ENCODE results near the gene ATF7IP. TPM values are rescaled to one million over a fixed set of nuclear protein-coding genes. Genes with fewer than 3 reads are reported as not detected.
A peak's percentile ranks its signal among the peaks of the same experiment; 100 is the strongest.
"Not testable (repeated sequence)": the region's sequence is repeated elsewhere in the genome, so short reads cannot be mapped to it uniquely, and the experiment has no call there.

ATF7IP gene
- total RNA-seq (2013) = 38.0 TPM
- polyA plus RNA-seq (10 to 100 TPM; 16.6 to 51.7 (median 19.2) TPM), polyA minus RNA-seq (28.3 and 34.3 TPM in 2 replicates), total RNA-seq (72.4 to 347 (median 129) reads per million in 11 experiments)

GRCh38 chr12:14365294-14366208 lies at the start of gene ATF7IP:
TSS of gene ATF7IP (plus strand) at chr12:14365682. CDS start at chr12:14423916, 58,234 bp downstream.
- Mint-ChIP-seq H3K4me3 (peak within 1 kb of the TSS; percentile 83 to 94), H3K27ac (peak within 1 kb of the TSS; percentile 88 to 99 (median 96)), H3K27me3 (ENCODE audit: low read depth in 3 of 3) (peaks cover 0 to 2% (median 0%) of the 10 kb centered on the region in 3 donors), H3K4me1 (peaks cover 19% of the 10 kb centered on the region), H3K9me3 (peaks cover 0 to 19% (median 15%) of the 10 kb centered on the region in 7 donors), H3K36me3 (peaks cover 14 to 16% of the 10 kb centered on the region in 2 donors)
- H3K4me2 ChIP-seq (replicated peaks; ENCODE audit: extremely low read depth, low read length, poor library complexity, severe bottlenecking) = peak within 1 kb of the TSS; percentile 89
- intact Hi-C loops (cut with micrococcal nuclease) = loop anchor here (5.0 kb wide), 1 partner anchor 108 kb away; no protein-coding TSS in a partner anchor
- TF ChIP-seq CTCF (IDR thresholded peaks at IDR 0.05) = no peak
- peak within 1 kb of the TSS; percentile 90 to 96 for H3K27ac ChIP-seq (ENCODE audit: low read depth in 1 of 2, low read length in 2 of 2)
- peaks cover 7 to 31% of the 10 kb centered on the region in 2 donors for H3K4me1 ChIP-seq (ENCODE audit: control insufficient read depth in 1 of 2, insufficient read depth in 2 of 2, low read length in 2 of 2)
- no peaks in the 10 kb centered on the region for H3K27me3 ChIP-seq (ENCODE audit: control insufficient read depth in 2 of 2, insufficient read depth in 2 of 2, low read length in 2 of 2)
- H3K79me2 ChIP-seq (ENCODE audit: insufficient read depth, low read length) = peaks cover 45% of the 10 kb centered on the region
- peak within 1 kb of the TSS; percentile 58 to 86 (median 59) for H3K4me3 ChIP-seq (replicated peaks in 1 of 3; ENCODE audit: low read depth in 2 of 3, low read length in 3 of 3)
- H4K20me1 ChIP-seq (ENCODE audit: insufficient read depth, low read length) = no peaks in the 10 kb centered on the region
- H3K9ac ChIP-seq (ENCODE audit: insufficient read depth, low read length, poor library complexity, severe bottlenecking) = peak within 1 kb of the TSS; percentile 91
- peaks cover 4 to 15% of the 10 kb centered on the region in 2 donors for H3K36me3 ChIP-seq (replicated peaks in 1 of 2; ENCODE audit: control insufficient read depth in 1 of 2, insufficient read depth in 2 of 2, low read length in 2 of 2)
- peak within 1 kb of the TSS; percentile 77 for H2AFZ ChIP-seq (ENCODE audit: insufficient read depth, low read depth, low read length, poor library complexity, severe bottlenecking)
- peak; percentile 96 to 97 (median 97) for DNase-seq
- peaks cover 0 to 6% of the 10 kb centered on the region in 2 donors for H3K9me3 ChIP-seq (replicated peaks in 1 of 2; ENCODE audit: control insufficient read depth in 1 of 2, insufficient read depth in 1 of 2, low read length in 2 of 2)
- 0% methylated on average over 26 of the region's 55 CpGs for WGBS (ENCODE audit: insufficient coverage)

- H3K36me3 Mint-ChIP-seq = peaks cover 2 to 7% of the 10 kb centered on the region in 2 donors
- no peak overlapping the region for H3K4me3 Mint-ChIP-seq
- Histone ChIP-seq H3K27me3 (ENCODE audit: control insufficient read depth in 2 of 2, insufficient read depth in 2 of 2, low read length in 2 of 2) (no peaks in the 10 kb centered on the region), H3K4me2 (replicated peaks; ENCODE audit: extremely low read depth, low read length, poor library complexity, severe bottlenecking) (no peak overlapping the region), H3K79me2 (ENCODE audit: insufficient read depth, low read length) (no peaks in the 10 kb centered on the region), H3K4me1 (ENCODE audit: control insufficient read depth in 1 of 2, insufficient read depth in 2 of 2, low read length in 2 of 2) (peaks cover 14 to 15% of the 10 kb centered on the region in 2 donors), H3K4me3 (replicated peaks in 1 of 3; ENCODE audit: low read depth in 2 of 3, low read length in 3 of 3) (no peak overlapping the region), H4K20me1 (ENCODE audit: insufficient read depth, low read length) (no peaks in the 10 kb centered on the region), H3K36me3 (replicated peaks in 1 of 2; ENCODE audit: control insufficient read depth in 1 of 2, insufficient read depth in 2 of 2, low read length in 2 of 2) (no peaks in the 10 kb centered on the region), H3K9ac (ENCODE audit: insufficient read depth, low read length, poor library complexity, severe bottlenecking) (no peak overlapping the region), H2AFZ (ENCODE audit: insufficient read depth, low read depth, low read length, poor library complexity, severe bottlenecking) (no peak overlapping the region), H3K9me3 (replicated peaks in 1 of 2; ENCODE audit: control insufficient read depth in 1 of 2, insufficient read depth in 1 of 2, low read length in 2 of 2) (peaks cover 5 to 9% of the 10 kb centered on the region in 2 donors), H3K27ac (ENCODE audit: low read depth in 1 of 2, low read length in 2 of 2) (no peak overlapping the region)
- H3K27me3 Mint-ChIP-seq (ENCODE audit: low read depth in 3 of 3) = peaks cover 0 to 3% (median 3%) of the 10 kb centered on the region in 3 donors
- DNase-seq = no peak
- no peak for TF ChIP-seq CTCF (IDR thresholded peaks at IDR 0.05)
- peaks cover 10% of the 10 kb centered on the region for H3K4me1 Mint-ChIP-seq
- H3K9me3 Mint-ChIP-seq = peaks cover 8 to 20% (median 12%) of the 10 kb centered on the region in 7 donors
- WGBS (ENCODE audit: insufficient coverage) = 100% methylated on average over 1 of the region's 4 CpGs
- intact Hi-C loops (cut with micrococcal nuclease) = no loop called here
- no peak overlapping the region for H3K27ac Mint-ChIP-seq
Observed at GRCh38 chr12:14317362-14318146, 47.9 kb upstream of the ATF7IP start.

GRCh38 chr12:14319704-14320427 lies 45.6 kb upstream of the ATF7IP start:
- H3K27ac Mint-ChIP-seq; H3K9me3 ChIP-seq (replicated peaks in 1 of 2; ENCODE audit: control insufficient read depth in 1 of 2, insufficient read depth in 1 of 2, low read length in 2 of 2); H3K4me3 ChIP-seq (replicated peaks in 1 of 3; ENCODE audit: low read depth in 2 of 3, low read length in 3 of 3); H3K4me1 ChIP-seq (ENCODE audit: control insufficient read depth in 1 of 2, insufficient read depth in 2 of 2, low read length in 2 of 2); DNase-seq; H3K27me3 ChIP-seq (ENCODE audit: control insufficient read depth in 2 of 2, insufficient read depth in 2 of 2, low read length in 2 of 2); H3K36me3 ChIP-seq (replicated peaks in 1 of 2; ENCODE audit: control insufficient read depth in 1 of 2, insufficient read depth in 2 of 2, low read length in 2 of 2); H3K4me3 Mint-ChIP-seq; H2AFZ ChIP-seq (ENCODE audit: insufficient read depth, low read depth, low read length, poor library complexity, severe bottlenecking); H3K4me1 Mint-ChIP-seq; H3K27me3 Mint-ChIP-seq (ENCODE audit: low read depth in 3 of 3); H3K9ac ChIP-seq (ENCODE audit: insufficient read depth, low read length, poor library complexity, severe bottlenecking); H3K4me2 ChIP-seq (replicated peaks; ENCODE audit: extremely low read depth, low read length, poor library complexity, severe bottlenecking); H4K20me1 ChIP-seq (ENCODE audit: insufficient read depth, low read length); H3K9me3 Mint-ChIP-seq; H3K36me3 Mint-ChIP-seq; H3K79me2 ChIP-seq (ENCODE audit: insufficient read depth, low read length); H3K27ac ChIP-seq (ENCODE audit: low read depth in 1 of 2, low read length in 2 of 2); intact Hi-C loops (cut with micrococcal nuclease): not testable (repeated sequence)
- 97% methylated on average over 16 of the region's 38 CpGs for WGBS (ENCODE audit: insufficient coverage)
